HG02973 (cell line): ENCODE results near the gene C2orf76.

Experiments
- ATAC-seq: cut with Tn5 transposase; IDR thresholded peaks from one replicate; pipeline ENCODE4 v1.9.1; 2021; ENCODE audit warnings: moderate library complexity; ENCODE audit not compliant: unreplicated experiment

Gene C2orf76

DNA sequence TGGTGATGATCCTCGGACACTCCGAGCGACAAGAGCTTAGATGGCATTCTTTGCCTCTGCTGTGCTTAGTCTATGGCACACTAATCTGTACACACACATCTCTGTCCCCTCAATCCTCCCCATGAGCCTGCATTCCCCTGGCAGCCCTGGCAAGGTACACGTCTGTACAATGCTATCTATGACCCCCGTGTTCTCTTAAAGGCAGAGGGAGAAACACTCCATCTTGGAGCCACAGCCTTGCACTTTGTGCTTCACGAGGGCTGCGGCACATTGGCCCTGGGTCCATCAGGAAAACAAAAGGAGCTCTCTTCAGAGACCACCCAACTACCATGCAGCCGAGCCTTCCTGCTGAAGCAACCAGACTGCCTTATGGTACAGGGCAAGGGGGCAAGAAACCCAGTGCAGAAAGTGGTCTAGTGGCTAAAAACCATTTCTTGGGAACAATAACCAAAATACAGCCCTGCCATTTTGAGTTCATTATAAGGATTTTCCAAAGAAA lies 100.5 kb downstream of the C2orf76 start:
- ATAC-seq, result no peak

DNA sequence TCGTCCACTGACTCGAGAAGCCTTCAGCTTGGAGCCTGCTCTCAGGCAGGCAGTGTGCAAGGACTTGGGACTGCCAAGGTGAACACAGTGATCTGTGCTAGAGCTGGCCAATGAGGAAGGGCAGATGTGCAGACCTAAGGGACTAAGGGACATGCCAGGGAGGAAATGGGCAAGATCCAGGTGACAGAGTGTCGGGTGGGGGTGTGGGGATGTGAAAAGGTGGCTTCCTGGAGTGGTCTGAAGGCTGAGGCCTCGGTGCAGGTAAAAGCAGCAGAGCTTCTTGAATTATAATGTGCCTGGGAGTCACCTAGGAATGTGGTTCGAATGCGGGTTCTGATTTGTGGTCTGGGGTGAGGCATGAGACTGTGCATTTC lies 101.0 kb downstream of the C2orf76 start:
- ATAC-seq, result no peak

DNA sequence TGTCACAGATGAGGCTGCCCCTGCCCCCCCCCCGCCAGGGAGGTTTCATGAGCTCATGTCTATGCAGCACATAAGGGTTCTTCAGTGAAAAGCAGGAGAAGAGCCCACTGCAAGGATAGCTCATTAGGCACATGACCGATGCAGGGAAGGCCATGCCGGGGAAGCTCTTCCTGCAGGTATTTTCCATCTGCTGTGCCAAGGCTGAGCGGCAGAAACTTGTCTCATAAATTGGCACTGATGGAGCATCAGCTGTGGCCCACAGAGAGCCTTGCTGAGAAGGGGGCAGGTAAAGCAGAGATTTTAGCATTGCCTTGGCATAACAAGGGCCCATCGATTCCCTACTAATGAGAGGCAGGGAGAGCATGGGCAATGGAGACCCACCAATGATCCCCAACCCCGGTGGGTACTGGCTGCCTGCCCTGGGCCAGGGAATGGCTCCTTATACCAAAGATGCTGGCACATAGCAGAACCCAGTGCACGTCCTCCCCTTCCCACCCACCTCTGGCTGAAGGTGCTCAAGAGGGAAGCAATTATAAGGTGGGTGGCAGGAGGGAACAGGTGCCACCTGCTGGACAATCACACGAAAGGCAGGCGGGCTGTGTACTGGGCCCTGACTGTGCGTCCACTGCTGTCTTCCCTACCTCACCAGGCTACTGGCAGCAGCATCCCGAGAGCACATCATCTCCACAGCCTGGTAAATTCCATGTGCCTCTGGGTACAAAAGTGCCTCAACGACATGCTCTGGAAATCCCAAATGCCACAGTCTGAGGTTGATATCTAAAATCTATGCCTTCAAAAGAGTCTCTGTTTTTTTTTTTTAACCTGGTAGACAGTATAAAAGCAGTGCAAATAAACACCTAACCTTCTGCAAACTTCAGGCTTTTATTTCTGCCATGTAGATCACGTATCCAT lies 101.6 kb downstream of the C2orf76 start:
- ATAC-seq, result peak; percentile 95

DNA sequence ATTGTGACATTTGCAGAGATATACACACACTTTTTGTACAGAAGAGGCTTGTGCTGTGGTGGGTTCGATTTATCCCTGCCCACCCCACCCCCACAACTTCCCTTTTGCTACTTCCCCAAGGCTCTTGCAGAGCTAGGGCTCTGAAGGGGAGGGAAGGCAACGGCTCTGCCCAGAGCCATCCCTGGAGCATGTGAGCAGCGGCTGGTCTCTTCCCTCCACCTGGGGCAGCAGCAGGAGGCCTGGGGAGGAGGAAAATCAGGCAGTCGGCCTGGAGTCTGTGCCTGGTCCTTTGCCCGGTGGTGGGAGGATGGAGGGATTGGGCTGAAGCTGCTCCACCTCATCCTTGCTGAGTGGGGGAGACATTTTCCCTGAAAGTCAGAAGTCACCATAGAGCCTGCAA lies 103.0 kb downstream of the C2orf76 start:
- no peak for ATAC-seq

DNA sequence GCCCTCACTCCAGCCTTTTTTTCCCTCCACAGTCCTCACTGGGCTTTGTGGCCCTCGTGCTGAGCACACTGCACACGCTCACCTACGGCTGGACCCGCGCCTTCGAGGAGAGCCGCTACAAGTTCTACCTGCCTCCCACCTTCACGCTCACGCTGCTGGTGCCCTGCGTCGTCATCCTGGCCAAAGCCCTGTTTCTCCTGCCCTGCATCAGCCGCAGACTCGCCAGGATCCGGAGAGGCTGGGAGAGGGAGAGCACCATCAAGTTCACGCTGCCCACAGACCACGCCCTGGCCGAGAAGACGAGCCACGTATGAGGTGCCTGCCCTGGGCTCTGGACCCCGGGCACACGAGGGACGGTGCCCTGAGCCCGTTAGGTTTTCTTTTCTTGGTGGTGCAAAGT lies 103.6 kb downstream of the C2orf76 start:
- ATAC-seq, result no peak

DNA sequence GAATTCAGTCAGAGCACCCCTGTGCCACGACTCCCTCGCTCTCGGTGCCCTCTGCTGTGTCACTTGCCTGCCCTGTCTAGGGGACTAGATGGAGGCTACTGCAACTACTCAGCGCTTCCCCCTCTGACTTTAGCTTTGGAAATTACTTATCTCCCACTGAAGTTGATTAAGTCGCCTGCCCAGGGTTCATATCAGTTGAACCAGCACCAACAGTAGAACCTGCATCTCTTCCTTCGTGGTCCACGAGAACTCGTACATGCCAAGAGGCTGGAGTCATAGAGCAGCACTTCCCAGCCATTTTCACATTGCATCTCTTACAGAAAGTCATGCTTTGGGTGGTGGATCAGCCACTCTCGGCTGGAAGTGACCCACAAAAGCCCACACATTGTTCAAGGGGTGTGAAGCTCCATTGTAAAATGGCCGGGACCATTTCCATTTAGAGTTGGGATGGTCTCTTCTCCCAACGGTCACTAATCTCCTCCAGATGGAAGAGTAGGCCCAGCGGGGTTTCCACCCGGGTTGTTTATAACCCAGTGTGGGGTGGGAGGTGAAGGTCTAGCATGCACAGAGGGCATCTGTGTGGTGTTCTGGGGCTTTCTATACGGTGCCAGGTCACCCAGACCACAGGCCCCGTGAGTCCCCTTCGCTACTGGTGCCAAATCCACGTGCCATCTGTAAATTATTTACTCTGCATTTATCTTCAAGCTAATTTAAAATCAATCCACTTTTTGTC lies 105.0 kb downstream of the C2orf76 start:
- no peak for ATAC-seq

DNA sequence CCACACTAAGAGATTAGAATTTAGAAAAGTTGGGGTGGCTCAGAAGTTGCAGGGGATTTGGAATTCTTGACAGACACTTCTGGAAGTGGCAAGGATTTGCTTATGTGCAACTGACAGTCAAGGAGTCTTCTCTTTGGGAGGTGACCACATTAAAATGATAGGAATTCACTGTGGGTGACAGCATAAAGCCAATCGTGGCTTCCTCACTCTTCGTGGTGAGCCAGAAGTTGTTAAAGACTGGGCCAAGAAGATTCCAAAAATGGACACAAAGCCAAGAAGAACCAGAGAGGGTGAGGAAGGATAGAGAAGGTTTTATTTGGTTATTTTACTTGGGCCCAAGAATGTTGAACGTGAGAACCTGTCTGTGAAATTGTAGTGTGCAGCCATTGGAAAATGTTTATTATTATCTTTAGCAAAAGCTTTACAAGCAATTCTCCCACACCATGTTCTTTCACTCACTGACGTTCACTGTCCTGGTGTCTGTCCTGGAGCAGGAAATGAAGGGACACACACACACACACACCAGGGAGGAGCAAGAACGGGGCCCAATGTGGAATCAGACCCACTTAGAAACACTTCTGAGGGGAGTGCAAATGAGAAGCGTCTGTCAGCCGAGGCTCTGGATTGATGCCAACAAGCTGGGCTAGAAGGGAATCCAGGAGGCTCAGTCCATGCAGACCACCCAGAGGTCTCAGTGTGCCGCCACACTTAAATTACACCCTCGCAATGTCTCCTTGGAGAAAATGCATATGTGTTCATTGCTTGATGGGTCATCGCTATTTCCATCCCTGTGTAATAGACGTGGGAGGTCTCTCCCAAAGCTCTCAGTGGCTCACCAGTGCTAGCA lies 105.8 kb downstream of the C2orf76 start:
- no peak for ATAC-seq

DNA sequence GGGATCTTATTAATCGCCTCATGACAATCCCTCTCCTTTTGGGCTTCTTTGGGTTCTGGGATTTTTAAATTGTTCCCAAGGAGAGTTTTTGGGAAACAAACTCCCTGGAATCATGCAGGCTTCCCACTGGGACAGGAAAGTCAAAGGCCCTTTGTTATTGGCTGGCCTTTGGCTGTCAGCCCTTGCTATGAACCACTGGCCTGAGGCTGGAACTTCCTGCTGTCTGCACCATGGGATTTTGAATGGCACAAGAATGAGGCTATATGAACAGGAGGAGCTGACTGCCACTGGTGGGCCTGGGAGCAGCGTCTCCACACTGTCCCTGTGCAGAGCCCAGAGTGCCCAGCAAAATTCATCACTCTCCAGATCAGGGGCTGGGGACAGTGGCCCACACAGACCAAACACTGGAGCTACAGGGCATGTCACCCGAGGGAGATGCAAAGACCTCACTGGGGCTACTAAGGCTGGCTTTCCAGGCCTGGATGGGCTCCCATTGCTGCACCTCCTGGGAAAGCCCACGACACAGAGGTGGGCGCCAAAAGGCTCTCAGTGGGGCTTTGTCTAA lies 107.3 kb downstream of the C2orf76 start:
- ATAC-seq, result no peak

DNA sequence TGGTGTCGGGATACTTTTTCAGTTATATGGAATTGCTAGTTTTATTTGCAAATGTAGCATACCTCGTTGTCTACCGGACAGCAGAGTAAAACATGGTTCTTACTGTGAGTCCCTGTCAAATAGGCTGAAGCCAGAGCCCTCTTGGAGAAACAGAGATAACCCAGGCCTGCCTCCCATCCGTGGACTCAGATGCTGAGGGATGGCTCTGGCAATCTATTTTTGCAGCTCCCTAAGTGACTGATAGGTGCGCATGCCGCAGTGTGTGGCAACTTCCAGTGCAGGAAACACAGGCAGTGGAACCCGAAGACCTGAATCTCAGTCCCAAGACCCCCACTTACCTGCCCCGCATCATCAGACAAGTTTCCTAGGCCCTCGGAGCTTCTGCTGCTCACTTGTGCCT lies 109.4 kb downstream of the C2orf76 start:
- ATAC-seq, result no peak

DNA sequence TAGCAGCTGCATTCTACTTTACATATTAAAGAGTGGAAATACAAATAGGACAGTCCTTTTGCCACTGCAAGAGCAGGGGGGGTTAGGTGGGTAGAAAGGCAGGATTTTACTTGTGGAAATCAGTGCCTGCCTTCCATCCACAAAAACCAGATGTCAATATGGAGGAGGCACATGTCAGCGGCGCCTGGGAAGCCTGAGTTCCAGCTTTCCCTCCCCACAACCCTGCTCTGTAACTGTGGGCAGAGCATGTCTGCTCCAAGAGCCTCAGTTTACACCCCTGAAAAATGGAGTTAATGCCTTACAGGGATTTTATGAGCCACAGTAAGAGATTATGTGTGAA lies 110.1 kb downstream of the C2orf76 start:
- ATAC-seq, result no peak

DNA sequence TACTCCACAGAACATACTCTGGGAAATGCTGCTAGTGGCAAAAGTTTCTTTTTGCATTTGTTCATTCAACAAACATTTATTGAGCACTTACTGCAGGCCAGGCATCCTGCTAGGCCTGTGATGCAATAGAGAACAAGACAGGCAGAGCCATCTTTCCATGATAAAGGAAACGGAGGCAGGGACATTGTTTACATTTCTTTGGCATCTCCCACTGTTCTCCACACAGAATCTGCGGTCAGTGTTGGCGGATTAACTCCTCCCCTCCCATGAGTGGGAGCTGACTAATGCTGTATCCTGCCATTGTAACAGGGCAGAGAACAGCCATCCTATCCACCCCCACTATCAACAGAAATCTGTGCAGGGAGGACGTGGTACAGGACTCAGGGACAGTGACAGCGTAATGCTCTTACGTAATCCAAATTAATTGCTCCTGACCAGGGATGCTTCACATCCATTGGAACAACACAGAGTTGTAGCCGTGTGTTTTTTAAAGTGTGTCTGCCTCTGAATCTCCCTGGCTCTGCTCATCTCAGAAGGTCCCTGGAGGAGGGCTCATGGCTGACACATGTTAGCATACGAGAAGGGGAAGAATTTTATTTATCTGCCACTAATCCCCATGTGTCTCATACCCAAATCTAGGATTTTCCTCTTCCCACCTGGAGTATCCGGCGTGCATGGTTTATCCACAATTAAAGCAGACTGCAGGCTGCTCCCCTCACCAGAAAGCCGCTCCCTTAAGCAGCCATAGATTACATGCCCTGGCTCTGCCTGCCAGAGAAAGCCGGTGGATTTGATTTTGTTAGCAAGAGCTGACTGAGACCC lies 110.7 kb downstream of the C2orf76 start:
- no peak for ATAC-seq

DNA sequence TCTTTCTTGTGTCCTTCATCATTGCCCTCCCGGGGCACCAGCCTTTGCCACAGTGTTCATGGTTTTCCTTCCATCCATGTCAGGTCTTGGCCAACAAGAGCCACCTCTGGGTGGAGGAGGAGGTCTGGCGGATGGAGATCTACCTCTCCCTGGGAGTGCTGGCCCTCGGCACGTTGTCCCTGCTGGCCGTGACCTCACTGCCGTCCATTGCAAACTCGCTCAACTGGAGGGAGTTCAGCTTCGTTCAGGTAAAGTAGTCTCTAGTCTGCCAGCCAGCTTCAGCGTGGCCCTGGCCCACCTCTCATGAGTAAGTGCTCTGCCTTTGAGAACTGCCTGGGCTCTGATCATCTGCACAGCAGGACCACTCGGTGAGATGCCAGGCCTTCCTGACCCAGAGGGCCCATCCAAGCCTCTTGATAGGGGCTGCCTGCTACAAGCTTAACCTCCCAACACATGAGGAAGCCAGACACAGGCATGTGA lies 112.0 kb downstream of the C2orf76 start:
- ATAC-seq, result no peak

DNA sequence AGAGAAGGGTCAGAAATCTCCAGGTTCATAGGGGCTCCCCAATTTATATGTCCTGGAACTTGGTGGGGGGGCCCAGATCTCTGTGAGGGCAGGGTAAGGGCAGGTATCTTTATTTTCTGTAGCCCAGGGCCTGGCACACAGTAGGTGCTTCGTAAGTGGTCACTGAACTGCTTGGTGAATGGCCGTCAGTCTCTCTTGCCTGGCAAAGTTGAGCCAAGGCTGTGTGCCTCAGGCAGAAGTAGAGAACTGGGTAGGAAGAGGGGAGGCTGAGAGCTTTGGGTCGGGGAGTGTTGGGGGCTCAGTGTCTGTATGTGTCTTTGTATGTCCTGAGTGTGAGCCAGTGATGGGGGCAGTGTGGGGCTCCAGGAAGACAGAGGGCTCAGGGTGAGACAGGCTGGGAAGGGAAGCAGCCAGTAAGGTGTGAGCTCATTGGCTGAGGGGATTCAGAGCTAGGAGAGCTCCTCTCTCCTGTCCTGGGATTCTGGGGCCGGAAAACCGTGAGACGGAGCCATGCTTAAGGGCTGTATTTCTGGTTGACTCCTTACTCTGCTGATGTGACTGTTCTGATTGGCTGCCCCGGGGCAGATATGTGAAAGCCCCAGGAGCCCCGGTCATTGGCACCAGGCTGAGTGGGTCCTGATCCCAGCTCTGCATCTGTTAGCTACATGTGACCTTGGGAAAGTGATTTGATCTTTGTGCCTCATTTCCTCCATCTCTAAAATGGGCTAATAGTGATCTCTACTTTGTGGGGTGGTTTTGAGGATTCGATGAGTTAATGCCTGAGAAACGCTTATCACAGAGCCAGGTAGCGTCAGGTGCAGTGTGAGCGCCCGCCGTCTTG lies 112.7 kb downstream of the C2orf76 start:
- no peak for ATAC-seq

DNA sequence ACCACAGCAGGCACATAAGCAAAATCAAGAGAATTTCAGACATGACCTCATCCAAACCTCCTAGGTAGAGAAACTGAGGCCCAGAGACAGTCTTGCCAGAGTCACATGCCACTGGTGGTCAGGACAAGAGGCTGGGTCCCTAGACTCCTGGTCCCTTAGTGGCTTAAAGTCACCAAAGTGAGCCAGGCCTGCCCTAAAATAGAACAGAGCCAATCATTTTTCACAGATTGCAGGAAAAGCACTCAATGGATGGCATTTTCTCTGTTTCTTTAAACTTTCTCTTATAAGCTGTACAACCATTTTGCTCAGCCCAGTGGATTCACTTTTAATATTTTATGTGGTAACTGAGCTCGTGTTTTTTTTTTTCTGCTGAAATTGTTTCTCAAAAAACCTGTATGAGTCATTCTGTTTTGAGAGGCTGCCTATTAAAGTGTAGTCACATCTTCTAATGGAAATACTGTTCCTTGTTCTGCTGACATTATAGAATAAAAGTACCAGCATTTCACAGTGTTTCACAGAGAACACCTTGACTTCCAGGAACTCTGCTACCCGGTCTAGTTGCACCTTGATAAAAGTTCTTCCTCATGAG lies 113.4 kb downstream of the C2orf76 start:
- ATAC-seq, result no peak
